Measurements from ENCODE around the gene RIOK3.
"Not testable (repeated sequence)": the region's sequence is repeated elsewhere in the genome, so short reads cannot be mapped to it uniquely, and the experiment has no call there.

RIOK3 gene, protein sequence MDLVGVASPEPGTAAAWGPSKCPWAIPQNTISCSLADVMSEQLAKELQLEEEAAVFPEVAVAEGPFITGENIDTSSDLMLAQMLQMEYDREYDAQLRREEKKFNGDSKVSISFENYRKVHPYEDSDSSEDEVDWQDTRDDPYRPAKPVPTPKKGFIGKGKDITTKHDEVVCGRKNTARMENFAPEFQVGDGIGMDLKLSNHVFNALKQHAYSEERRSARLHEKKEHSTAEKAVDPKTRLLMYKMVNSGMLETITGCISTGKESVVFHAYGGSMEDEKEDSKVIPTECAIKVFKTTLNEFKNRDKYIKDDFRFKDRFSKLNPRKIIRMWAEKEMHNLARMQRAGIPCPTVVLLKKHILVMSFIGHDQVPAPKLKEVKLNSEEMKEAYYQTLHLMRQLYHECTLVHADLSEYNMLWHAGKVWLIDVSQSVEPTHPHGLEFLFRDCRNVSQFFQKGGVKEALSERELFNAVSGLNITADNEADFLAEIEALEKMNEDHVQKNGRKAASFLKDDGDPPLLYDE

DNA sequence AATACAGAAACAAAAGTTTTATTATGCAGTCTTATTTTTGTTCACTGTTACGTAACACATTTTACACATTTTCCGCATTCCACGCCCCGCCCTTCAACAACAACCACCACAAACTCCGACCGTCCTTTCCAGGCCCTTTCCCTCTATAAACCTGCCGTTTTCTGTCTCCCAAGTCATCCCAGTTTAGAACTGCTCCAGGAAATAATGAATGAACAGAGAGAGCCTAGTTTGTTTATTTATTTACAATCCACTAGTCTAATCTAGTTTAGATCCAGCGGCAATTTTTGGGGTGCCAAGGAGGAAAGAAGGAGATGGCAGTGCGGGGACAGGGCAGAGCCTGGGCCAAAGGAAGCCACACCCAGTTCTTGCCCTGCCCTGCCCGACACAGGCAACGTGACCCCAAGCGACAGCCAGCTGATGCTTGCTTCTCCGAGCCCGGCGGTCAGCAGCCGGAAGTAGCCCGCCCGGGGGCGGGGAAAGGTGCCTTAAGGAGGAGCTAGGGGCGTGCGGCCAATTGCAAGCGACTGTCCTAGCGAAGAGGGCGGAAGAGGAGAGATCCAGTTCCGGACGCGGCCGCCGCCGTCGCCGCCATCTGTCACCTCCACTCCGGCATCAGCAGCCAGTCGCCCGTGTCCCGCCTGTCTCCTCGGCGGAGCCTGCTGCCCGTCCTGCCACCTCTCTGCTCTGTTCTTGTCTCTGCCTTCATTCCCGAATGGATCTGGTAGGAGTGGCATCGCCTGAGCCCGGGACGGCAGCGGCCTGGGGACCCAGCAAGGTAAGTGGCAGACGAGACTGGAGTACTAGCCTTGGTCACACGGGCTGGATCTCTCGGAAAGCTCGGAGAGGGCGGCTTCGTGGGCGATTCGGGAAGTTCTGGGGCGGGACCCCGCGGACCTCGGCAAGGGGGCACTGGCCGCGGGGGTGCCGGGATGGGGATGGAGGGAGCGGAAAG, at the start of gene RIOK3:
RIOK3 (plus strand) TSS at position 560 of the 952 bp plus-strand sequence; CDS start at position 713, 153 bp downstream.
- peak within 1 kb of the TSS; percentile 73 to 97 (median 84) for H3K4me3 ChIP-seq
- H3K27ac ChIP-seq, result peak within 1 kb of the TSS; percentile 64 to 99 (median 95)

DNA sequence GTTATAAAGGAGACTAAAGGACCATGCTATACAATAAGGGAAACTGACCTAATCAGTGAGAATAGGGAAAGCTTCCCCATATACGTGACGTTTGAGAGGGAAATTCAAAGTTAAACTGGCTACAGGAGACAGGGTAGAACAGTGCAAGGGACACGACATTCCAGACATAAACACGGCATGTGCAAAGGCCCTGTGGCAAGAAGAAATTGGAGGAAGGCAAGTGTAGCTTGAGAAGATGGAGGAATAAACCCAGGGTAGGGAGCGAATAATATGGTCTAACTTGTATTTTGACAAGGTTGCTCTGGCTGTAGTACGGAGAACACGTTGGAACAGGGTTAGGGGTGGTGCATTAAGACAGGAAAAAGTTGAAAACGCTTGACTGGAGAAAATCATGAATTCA, 49.8 kb upstream of the RIOK3 start:
- no peak overlapping the region for H3K27ac ChIP-seq
- no peak overlapping the region for H3K4me3 ChIP-seq

- Histone ChIP-seq H3K4me3 (no peak overlapping the region), H3K27ac (no peak overlapping the region)
Measured at GRCh38 chr18:23405636-23406035, 47.5 kb upstream of the RIOK3 start.

- Histone ChIP-seq H3K27ac (no peak overlapping the region), H3K4me3 (no peak overlapping the region)
Measured at GRCh38 chr18:23406271-23406787, 46.8 kb upstream of the RIOK3 start.

DNA sequence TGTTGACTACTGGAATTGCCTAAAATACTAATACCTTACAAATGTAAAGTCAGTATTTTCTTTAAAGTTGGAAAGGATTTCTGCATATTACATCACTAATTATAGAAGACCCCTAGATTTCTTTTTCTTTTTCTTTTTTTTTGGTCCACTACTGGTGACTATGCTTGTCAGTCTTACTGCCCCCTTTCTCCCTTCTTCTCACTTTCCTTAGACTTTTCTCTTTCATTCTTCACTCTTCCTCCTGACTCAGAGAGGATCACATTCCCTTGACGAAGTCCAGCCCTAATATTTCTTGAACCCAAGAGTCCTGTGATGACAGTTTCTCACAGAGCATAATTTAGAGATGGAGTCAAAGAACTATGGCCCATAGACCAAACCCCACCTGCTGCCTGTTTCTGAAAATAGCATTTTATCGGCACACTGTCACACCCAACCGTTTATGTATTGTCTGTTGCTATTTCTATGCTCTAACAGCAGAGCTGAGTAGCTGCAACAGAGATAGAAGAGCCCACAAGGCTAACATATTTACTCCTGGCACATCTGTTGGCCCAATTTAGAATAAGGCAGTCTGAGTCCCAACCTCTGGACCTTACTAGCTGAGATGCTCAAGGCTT, 40.6 kb upstream of the RIOK3 start:
- Histone ChIP-seq H3K4me3 (no peak overlapping the region), H3K27ac (no peak overlapping the region)

DNA sequence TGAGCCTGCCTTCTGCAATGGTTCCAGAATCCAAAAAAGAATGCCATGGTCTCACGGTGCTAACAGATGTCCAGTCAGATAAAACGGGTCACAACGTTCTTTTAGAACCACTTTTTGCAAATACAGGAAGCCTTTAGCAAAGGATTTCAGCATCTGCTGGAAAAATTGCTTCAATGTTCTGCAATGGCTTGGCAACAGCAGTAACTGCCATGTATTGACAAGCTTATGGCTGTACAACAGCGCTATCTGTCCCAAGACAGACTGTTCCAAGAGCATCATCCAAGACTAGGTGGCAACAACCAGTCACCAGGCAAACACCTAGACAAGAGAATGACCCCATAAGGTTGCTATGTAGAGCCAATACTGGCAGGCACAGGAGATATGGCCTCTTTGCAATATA, 37.6 kb upstream of the RIOK3 start:
- Histone ChIP-seq H3K27ac (no peak overlapping the region), H3K4me3 (no peak overlapping the region)

DNA sequence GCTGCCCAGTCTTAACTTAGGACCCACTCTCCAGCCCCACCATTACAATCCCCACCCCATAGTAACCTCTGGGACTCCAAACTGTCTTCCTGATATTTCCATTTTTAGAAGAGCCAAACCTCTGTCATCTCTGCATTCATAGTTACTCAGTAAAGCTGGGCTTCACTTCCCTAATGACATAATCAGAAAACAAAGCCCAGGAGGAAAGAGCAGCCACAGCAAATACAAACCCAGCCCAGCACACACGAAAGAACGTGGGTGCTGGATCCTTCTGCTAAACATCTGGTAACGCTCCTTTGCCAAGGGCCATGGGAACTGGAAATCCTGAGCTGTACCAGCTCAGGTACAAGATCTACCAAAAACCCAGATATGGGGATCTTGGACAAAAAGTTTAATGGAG, 36.8 kb upstream of the RIOK3 start:
- Histone ChIP-seq H3K4me3 (no peak overlapping the region), H3K27ac (no peak overlapping the region)

DNA sequence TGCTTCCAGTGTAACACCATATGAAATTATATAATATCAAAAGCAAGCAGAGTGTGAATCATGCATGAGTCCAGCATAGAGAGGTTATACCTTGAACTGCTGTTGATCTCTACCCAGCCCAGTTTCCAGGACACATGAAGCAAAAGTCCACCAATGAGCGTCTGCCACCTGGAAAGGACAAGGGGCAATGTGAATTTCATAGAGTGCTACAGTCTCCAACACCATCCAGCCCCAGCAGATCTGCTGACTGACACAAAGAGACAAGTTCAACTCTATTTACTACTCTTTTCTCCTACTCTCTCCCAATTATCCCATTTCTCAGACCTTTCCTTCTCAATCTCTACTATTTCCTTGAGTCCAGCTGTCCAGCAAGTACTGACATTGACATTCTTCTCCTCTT, 31.8 kb upstream of the RIOK3 start:
- no peak overlapping the region for H3K27ac ChIP-seq
- H3K4me3 ChIP-seq, result no peak overlapping the region

DNA sequence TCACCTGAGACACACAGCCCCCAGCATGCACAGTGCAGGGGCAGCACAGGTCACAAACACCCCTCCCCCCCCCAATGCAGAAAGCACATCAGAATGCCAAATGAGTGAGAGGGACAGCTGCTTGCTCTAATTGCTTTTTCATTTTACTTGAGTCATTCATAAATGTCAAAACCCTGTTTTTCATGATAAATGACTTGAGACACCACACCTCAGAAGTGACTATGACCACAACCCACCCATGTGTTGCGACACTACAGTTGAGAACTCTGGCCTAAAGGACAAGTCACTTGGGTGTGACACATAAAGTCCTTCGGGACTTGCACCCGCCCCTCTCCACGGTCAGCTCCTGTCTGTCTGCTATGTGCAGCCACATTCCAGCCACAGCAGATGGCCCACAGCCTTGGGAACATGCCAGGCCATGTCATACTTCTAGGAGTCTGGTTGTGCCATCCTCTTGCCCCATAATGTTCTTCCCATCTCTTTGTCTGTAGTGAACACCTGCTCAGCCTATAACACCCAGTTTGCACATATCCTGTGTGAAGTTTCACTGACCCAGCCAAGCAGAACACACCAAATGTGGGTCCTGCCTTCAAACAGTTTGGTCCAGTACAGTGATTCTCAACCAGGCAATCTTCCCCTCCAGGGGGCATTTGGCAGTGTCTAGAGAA, 30.2 kb upstream of the RIOK3 start:
- no peak overlapping the region for H3K27ac ChIP-seq
- H3K4me3 ChIP-seq, result no peak overlapping the region

DNA sequence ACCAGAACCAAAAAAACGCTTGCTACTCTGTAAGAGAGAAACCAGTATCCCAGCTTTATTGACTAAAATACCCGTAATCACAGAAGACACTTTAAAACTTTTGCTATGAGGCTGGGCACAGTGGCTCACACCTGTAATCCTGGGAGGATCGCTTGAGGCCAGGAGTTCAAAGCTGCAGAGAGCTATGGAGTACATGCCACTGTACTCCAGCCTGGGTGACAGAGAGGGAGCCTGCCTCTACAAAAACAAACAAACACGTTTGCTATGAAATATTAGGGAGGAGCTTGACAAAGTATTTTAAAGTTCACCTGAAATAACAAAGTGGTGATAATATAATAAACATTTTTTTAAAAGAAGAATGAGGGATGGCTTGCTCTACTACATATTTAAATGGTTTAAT, 28.5 kb upstream of the RIOK3 start:
- no peak overlapping the region for H3K27ac ChIP-seq
- H3K4me3 ChIP-seq, result no peak overlapping the region

- no peak overlapping the region for H3K27ac ChIP-seq
- no peak overlapping the region for H3K4me3 ChIP-seq
Measured at GRCh38 chr18:23428821-23429220, 24.3 kb upstream of the RIOK3 start.

DNA sequence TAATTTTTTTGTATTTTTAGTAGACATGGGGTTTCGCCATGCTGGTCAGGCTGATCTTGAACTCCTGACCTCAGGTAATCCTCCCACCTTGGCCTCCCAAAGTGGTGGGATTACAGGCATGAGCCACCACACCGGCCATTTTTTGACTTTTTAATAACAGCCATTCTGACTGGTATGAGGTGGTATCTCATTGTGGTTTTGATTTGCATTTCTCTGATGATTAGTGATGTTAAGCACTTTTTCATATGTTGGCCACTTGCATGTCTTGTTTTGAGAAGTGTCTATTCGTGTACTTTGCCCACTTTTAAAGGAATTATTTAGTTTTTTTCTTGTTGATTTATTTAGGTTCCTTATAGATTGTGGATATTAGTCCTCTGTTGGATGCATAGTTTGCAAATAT, 23.5 kb upstream of the RIOK3 start:
- not testable (repeated sequence) for H3K4me3 ChIP-seq

GRCh38 chr18:23433360-23433759, 19.7 kb upstream of the RIOK3 start:
- Histone ChIP-seq H3K4me3 (no peak overlapping the region), H3K27ac (no peak overlapping the region)

More for the DNA sequence above, 23.5 kb upstream of the RIOK3 start:
- not testable (repeated sequence) for H3K27ac ChIP-seq

DNA sequence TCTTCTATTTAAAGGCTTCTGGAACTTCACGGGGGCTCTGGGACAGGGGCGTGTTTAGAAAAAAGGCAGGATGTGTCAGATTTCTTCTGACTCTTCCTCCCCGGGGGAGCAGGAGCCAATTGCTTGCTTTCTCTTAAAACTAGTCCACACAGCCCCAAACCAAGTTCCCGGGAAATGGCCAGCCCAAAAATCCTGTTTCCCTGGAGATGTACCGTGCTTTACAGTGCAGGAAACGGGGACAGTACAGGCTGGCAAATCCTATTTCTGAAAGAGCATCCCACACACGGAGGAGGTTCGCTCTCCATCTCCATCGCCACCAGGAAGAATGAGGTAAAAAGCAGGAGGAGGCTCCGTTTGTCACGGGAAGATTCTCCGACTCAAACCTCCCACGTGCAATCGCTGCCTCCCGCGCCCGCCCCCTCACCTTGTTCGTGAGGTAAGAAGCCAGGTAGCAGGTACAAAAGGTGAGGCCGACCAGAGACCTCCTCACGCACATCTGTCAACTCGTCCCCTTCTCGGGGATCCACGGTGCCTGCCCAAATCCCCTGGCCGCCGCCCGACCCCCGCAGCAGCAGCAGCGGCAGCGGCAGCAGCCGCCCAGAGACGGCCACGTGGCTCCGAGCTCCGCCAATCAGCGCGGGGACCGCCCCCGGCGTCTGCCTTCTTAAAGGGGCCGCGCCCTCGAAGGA, 15.6 kb upstream of the RIOK3 start:
- peak overlapping the region in 17 of 21 experiments; percentile 31 to 80 (median 66) for H3K27ac ChIP-seq
- peak overlapping the region; percentile 62 to 88 (median 78) for H3K4me3 ChIP-seq

- H3K27ac ChIP-seq, result peak overlapping the region in 14 of 21 experiments; percentile 31 to 80 (median 64)
- peak overlapping the region; percentile 62 to 88 (median 78) for H3K4me3 ChIP-seq
Measured at GRCh38 chr18:23438046-23438377, 15.1 kb upstream of the RIOK3 start.

DNA sequence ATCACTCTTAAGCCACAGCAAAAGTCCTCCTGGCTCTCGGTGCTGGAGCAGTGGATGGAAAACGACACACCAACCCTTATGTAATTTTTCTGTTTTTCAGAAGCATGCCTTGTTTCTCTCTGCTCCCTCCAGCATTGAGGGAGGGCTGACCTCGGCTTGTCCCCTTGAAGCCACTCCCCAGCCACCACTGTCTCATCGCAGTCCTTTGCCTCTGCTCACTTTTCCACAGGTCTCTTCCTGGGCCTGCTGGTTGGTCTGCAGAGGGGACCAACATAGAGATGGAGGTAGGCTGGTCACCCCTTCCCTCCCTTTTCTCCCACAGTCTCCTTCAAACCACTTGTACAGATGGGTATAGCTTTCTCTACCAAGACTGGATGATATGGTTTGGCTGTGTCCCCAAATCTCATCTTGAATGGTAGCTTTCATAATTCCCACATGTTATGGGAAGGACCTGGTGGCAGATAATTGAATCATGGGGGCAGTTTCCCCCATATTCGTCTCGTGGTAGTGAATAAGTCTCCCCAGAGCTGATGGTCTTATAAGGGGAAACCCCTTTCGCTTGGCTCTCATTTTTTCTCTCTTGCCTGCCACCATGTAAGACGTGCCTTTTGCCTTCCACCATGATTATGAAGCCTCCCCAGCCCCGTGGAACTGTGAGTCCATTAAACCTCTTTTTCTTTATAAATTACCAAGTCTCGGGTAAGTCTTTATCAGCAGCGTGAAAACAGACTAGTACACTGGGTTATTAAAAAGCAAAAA, 14.3 kb upstream of the RIOK3 start:
- Histone ChIP-seq H3K27ac (no peak overlapping the region), H3K4me3 (no peak overlapping the region)

DNA sequence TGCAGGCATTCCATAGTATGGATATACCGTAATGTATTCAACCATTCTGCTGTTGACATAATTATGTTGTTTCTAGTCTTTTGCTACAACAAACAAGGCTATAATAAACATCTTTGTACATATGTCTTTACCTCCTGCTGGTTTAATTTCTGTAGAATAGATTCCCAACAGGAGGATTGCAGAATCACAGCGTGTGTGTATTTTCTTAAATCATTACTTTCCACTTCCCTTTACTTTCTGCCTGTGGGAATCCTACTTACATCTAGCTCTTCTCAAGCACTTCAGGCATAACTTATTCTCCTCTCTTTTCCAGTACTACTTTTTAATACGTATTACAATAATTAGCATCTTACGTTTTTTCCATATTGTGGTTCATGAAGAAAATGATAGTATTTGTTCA, 13.0 kb upstream of the RIOK3 start:
- Histone ChIP-seq H3K4me3 (no peak overlapping the region), H3K27ac (no peak overlapping the region)

GRCh38 chr18:23442958-23443357, 10.1 kb upstream of the RIOK3 start:
- no peak overlapping the region for H3K4me3 ChIP-seq
- no peak overlapping the region for H3K27ac ChIP-seq
